H1 (cell line): ENCODE measurements around the gene FAT2. TPM values are rescaled to one million over a fixed set of nuclear protein-coding genes. Genes with fewer than 3 reads are reported as not detected.

Experiments
- CTCF ChIA-PET: fragments of 300-600 bp; sonication (Branson Sonifier 250); formaldehyde crosslinking; loops from one replicate; lab custom pipeline; 2021; ENCODE audit not compliant: partially characterized antibody; lab: Charles Lee
- POLR2A ChIA-PET: fragments of 300-600 bp; sonication (Branson Sonifier 250); formaldehyde crosslinking; loops from one replicate; lab custom pipeline; 2021; ENCODE audit warnings: inconsistent platforms; ENCODE audit not compliant: partially characterized antibody; lab: Charles Lee
- DNase-seq, 2 experiments: peaks; one replicate each; pipeline versions ENCODE4 v3.0.0 to v3.0.0-alpha.2; 2010 to 2022; ENCODE audit warnings: low spot score in 2 of 2, low read depth in 1 of 2, mixed read lengths in 1 of 2
- FAIRE-seq: peaks from 2 replicates; lab custom pipeline; 2011; peaks lifted over from hg19 to GRCh38; lab: Jason Lieb, UNC
- H2AFZ ChIP-seq: 2 replicates; pipeline ENCODE4 v1.8.1; 2012; ENCODE audit warnings: low read length, inconsistent platforms
- H2AK5ac ChIP-seq: 2 replicates; pipeline ENCODE4 v1.6.1; 2013; ENCODE audit warnings: low read depth, low read length
- H2BK120ac ChIP-seq: replicated peaks from 2 replicates; pipeline ENCODE3; 2013; ENCODE audit warnings: low read depth, low read length, inconsistent platforms
- H2BK12ac ChIP-seq: 2 replicates; pipeline ENCODE4 v1.6.1; 2013; ENCODE audit warnings: low read depth, low read length
- H2BK15ac ChIP-seq: 2 replicates; pipeline ENCODE4 v1.6.1; 2013; ENCODE audit warnings: low read length
- H2BK20ac ChIP-seq: 2 replicates; pipeline ENCODE4 v1.6.1; 2013; ENCODE audit warnings: low read length
- H2BK5ac ChIP-seq: 2 replicates; pipeline ENCODE4 v1.6.1; 2013; ENCODE audit warnings: low read depth, low read length
- H3K14ac ChIP-seq: 2 replicates; pipeline ENCODE4 v1.6.1; 2013; ENCODE audit warnings: inconsistent platforms; ENCODE audit not compliant: insufficient read length
- H3K18ac ChIP-seq: 2 replicates; pipeline ENCODE4 v1.6.1; 2013; ENCODE audit warnings: low read length; ENCODE audit errors: extremely low read depth
- H3K23ac ChIP-seq: 2 replicates; pipeline ENCODE4 v1.6.1; 2013; ENCODE audit warnings: inconsistent platforms; ENCODE audit not compliant: insufficient read length
- H3K23me2 ChIP-seq: 2 replicates; pipeline ENCODE4 v1.6.1; 2013; ENCODE audit warnings: low read depth, low read length
- H3K27ac ChIP-seq: 2 replicates; pipeline ENCODE4 v1.6.1; 2011; ENCODE audit warnings: low read depth, low read length, inconsistent platforms
- H3K27me3 ChIP-seq, 4 experiments: replicated peaks in 1 of 4; 1 replicate in 1 of 4; 2 replicates in 3 of 4; pipeline versions ENCODE4 v1.6.1 to v1.8.1; 2011 to 2013; ENCODE audit warnings: low read length in 3 of 4, mild to moderate bottlenecking in 3 of 4, inconsistent platforms in 2 of 4, mixed read lengths in 2 of 4, moderate library complexity in 1 of 4; ENCODE audit not compliant: control insufficient read depth in 3 of 4, insufficient read depth in 3 of 4; ENCODE audit errors: extremely low read depth in 1 of 4
- H3K36me3 ChIP-seq, 4 experiments: 2 replicates each; pipeline versions ENCODE4 v1.6.1 to v1.8.1; 2011 to 2013; ENCODE audit warnings: mild to moderate bottlenecking in 4 of 4, low read length in 3 of 4, moderate library complexity in 2 of 4, control low read depth in 1 of 4, inconsistent platforms in 1 of 4; ENCODE audit not compliant: insufficient read depth in 4 of 4, control insufficient read depth in 2 of 4
- H3K4ac ChIP-seq: replicated peaks from 2 replicates; pipeline ENCODE3; 2013; ENCODE audit warnings: low read length, low read depth, mixed read lengths, inconsistent platforms; ENCODE audit not compliant: insufficient read length
- H3K4me1 ChIP-seq, 4 experiments: replicated peaks in 1 of 4; 1 replicate in 1 of 4; 2 replicates in 3 of 4; pipeline versions ENCODE4 v1.6.1 to v1.8.1; 2011 to 2013; ENCODE audit warnings: low read length in 3 of 4, inconsistent platforms in 2 of 4, mixed read lengths in 1 of 4; ENCODE audit not compliant: insufficient read depth in 4 of 4, control insufficient read depth in 3 of 4
- H3K4me2 ChIP-seq, 2 experiments: 2 replicates each; pipeline versions ENCODE4 v1.6.1 to v1.8.1; 2011 to 2013; ENCODE audit warnings: low read depth in 2 of 2, low read length in 2 of 2, control low read depth in 1 of 2, inconsistent platforms in 1 of 2, mild to moderate bottlenecking in 1 of 2; ENCODE audit not compliant: insufficient read depth in 1 of 2
- H3K4me3 ChIP-seq, 4 experiments: fragments of 200-600, 300-600 bp in 1 of 4; sonication (generic), shearing (Covaris generic), sonication (Bioruptor Twin) in 1 of 4; 2 replicates each; pipeline versions ENCODE4 v1.5.1 to v1.8.1; 2011 to 2016; ENCODE audit warnings: low read length in 4 of 4, low read depth in 3 of 4, control low read depth in 2 of 4, inconsistent platforms in 2 of 4, mild to moderate bottlenecking in 2 of 4, mixed read lengths in 1 of 4, moderate library complexity in 1 of 4; ENCODE audit not compliant: insufficient read depth in 2 of 4; ENCODE audit errors: extremely low read depth in 1 of 4
- H3K56ac ChIP-seq: replicated peaks from 2 replicates; pipeline ENCODE3; 2013; ENCODE audit warnings: low read depth, mild to moderate bottlenecking, mixed read lengths, low read length, inconsistent platforms; ENCODE audit not compliant: insufficient read length
- H3K79me1 ChIP-seq: 2 replicates; pipeline ENCODE4 v1.6.1; 2013; ENCODE audit warnings: low read depth, low read length, control low read depth
- H3K79me2 ChIP-seq, 2 experiments: 2 replicates each; pipeline versions ENCODE4 v1.6.1 to v1.8.1; 2012 to 2013; ENCODE audit warnings: low read length in 2 of 2, mild to moderate bottlenecking in 2 of 2, inconsistent platforms in 1 of 2; ENCODE audit not compliant: insufficient read depth in 2 of 2, control insufficient read depth in 1 of 2
- H3K9ac ChIP-seq, 4 experiments: replicated peaks in 1 of 4; 1 replicate in 1 of 4; 2 replicates in 3 of 4; pipeline versions ENCODE4 v1.6.1 to v1.8.1; 2011 to 2013; ENCODE audit warnings: low read depth in 3 of 4, low read length in 3 of 4, control low read depth in 2 of 4, mild to moderate bottlenecking in 2 of 4, moderate library complexity in 2 of 4, inconsistent platforms in 1 of 4; ENCODE audit errors: extremely low read depth in 1 of 4
- H3K9me3 ChIP-seq, 2 experiments: 2 replicates each; pipeline versions ENCODE4 v1.6.1 to v1.8.1; 2012 to 2013; ENCODE audit warnings: mild to moderate bottlenecking in 2 of 2, moderate library complexity in 2 of 2, control low read depth in 1 of 2, inconsistent platforms in 1 of 2, low read depth in 1 of 2, low read length in 1 of 2, mixed read lengths in 1 of 2; ENCODE audit not compliant: insufficient read depth in 2 of 2
- H4K20me1 ChIP-seq, 2 experiments: replicated peaks in 1 of 2; 2 replicates each; pipeline versions ENCODE3 to v1.8.1; 2011 to 2013; ENCODE audit warnings: inconsistent platforms in 2 of 2, low read length in 2 of 2, mild to moderate bottlenecking in 1 of 2; ENCODE audit not compliant: insufficient read depth in 2 of 2, control insufficient read depth in 1 of 2
- H4K5ac ChIP-seq: 2 replicates; pipeline ENCODE4 v1.6.1; 2013; ENCODE audit warnings: low read length, low read depth, mixed read lengths, inconsistent platforms; ENCODE audit not compliant: insufficient read length
- H4K8ac ChIP-seq: 2 replicates; pipeline ENCODE4 v1.8.0; 2013; ENCODE audit warnings: mild to moderate bottlenecking, moderate library complexity, low read length, inconsistent platforms; ENCODE audit not compliant: insufficient read depth; ENCODE audit errors: extremely low read depth
- H4K91ac ChIP-seq: replicated peaks from 2 replicates; pipeline ENCODE3; 2013; ENCODE audit warnings: low read length, mixed read lengths, inconsistent platforms; ENCODE audit not compliant: insufficient read length
- HDAC2 ChIP-seq, 2 experiments: fragments of 300-600 bp in 1 of 2; sonication (generic) in 1 of 2; IDR thresholded peaks; 2 replicates each; pipeline ENCODE4 v1.6.1; 2011 to 2012; ENCODE audit warnings: low read depth in 2 of 2, low read length in 2 of 2, mild to moderate bottlenecking in 2 of 2, moderate library complexity in 2 of 2, borderline replicate concordance in 1 of 2, inconsistent platforms in 1 of 2
- RFX5 ChIP-seq: IDR thresholded peaks from 2 replicates; pipeline ENCODE4 v1.6.1; 2011; ENCODE audit warnings: low read depth, low read length, improper control_type of control experiment, borderline replicate concordance
- WGBS, 2 experiments: shearing (Covaris generic) in 1 of 2; methylation state at CpG; one replicate each; pipeline versions ENCODE4 v1.1.6 to v1.1.7; 2013 to 2015; ENCODE audit warnings: low lambda C conversion rate in 2 of 2, mixed read lengths in 2 of 2, inconsistent platforms in 1 of 2, low coverage in 1 of 2, missing lambda C conversion rate in 1 of 2; ENCODE audit not compliant: insufficient replicate concordance in 2 of 2, insufficient coverage in 1 of 2, insufficient read length in 1 of 2; ENCODE audit errors: extremely low coverage in 1 of 2, missing lambda C conversion rate in 1 of 2; 5-methylcytosine and 5-hydroxymethylcytosine counted together
- polyA plus RNA-seq, 7 experiments: library from polyadenylated mRNA; depleted of rRNA in 3 of 7; stranded (reverse) in 5 of 7; unstranded in 2 of 7; fragments of >200 nt in 5 of 7; fragments of 200-250 nt in 2 of 7; gene quantifications; 1 replicate in 5 of 7; 2 replicates in 1 of 7; 4 replicates in 1 of 7; pipeline versions ENCODE4 v1.2.1 to v1.2.3, GENCODE V29; 2011 to 2013; ENCODE audit warnings: missing spikeins in 2 of 7, mixed read lengths in 2 of 7
- total RNA-seq: library from RNA; stranded (reverse); fragmentation: NEBNext Ultra II Directional; extraction: Animal tissue kit (Norgen Biotek cat#: 25700); gene quantifications from 2 replicates; pipeline ENCODE4 v1.2.1, GENCODE V29; 2021

Gene FAT2
- total and polyA plus RNA-seq, 2 of the 8 experiments (the other 6 are each of a cell fraction or from before 2014, with no cell fraction given) = 0.12 to 0.30 TPM

DNA sequence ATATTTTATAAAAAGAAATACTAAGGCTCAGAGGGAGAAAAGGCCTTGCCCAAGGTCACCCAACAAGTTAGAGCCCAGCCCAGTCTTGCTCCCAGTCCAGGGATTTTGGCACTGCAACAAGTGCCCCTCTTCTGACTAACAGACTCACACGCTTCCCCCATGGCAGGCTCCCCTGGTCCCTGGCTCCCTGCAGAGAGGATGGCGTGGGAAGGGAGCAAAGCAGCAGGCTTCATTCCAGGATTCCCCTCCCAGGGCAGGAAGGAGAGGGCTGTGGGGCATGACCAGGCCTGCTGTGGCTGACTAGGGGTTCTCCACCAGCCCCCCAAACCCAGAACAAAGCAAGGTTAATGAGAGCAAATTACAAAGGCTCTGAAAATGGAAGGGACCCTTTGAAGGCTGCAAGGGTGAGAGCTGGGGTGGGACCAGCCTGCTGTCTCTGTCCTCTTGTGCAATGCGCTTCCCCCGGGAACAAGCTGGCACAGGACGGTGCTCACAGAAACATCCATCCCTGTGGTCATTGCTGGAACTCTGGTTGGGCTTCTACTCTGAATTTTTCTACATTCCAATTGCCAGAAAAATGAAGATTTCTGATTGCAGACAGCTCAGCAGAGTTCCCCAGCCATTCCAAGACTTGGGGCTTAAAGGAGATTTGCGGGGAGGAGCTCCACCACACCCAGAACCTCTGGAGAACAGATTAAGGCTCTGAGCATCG, 37.1 kb upstream of the FAT2 start:
- H3K4ac ChIP-seq = no peak overlapping the region
- no peaks in the 10 kb centered on the region for H3K79me2 ChIP-seq
- no peaks in the 10 kb centered on the region for H3K79me1 ChIP-seq
- H4K20me1 ChIP-seq = no peaks in the 10 kb centered on the region
- no peaks in the 10 kb centered on the region for H3K36me3 ChIP-seq
- no peak overlapping the region for H2BK15ac ChIP-seq
- no peak overlapping the region for H2BK5ac ChIP-seq
- H4K8ac ChIP-seq = no peak overlapping the region; the same call in 1 of the 2 replicates
- H2BK12ac ChIP-seq = no peak overlapping the region
- no peak overlapping the region for H3K27ac ChIP-seq
- CTCF ChIA-PET = interaction anchor here (0.6 to 5.7 kb wide), 8 partner anchors 10 to 343 kb away, joined by 3 to 32 read pairs (median 4); partner anchors contain the start of gene SLC36A1
- DNase-seq = no peak
- H2BK20ac ChIP-seq = no peak overlapping the region
- no peak overlapping the region for H2BK120ac ChIP-seq
- no peak overlapping the region for H3K4me3 ChIP-seq
- H3K23me2 ChIP-seq = no peaks in the 10 kb centered on the region
- no peak for FAIRE-seq
- H3K4me1 ChIP-seq = peaks cover 0 to 4% (median under 1%) of the 10 kb centered on the region in 4 experiments; a peak in 2 of 7 replicates
- 81% methylated on average over 7 of the region's 7 CpGs; no CpG with 5 or more reads in 1 of the 2 experiments for WGBS, 2 experiments
- H2AFZ ChIP-seq = no peak overlapping the region
- no peak overlapping the region for H3K4me2 ChIP-seq
- no peak overlapping the region for H4K91ac ChIP-seq
- no peak overlapping the region for H4K5ac ChIP-seq
- TF ChIP-seq RFX5 (no peak), HDAC2 (IDR thresholded peaks at IDR 0.05; ENCODE audit: borderline replicate concordance in 1 of 2, low read depth in 2 of 2, low read length in 2 of 2) (no peak)
- no peaks in the 10 kb centered on the region for H3K9me3 ChIP-seq
- no peak overlapping the region for H3K56ac ChIP-seq
- no peak overlapping the region for H2AK5ac ChIP-seq
- H3K23ac ChIP-seq = no peak overlapping the region
- H3K14ac ChIP-seq = no peak overlapping the region
- POLR2A ChIA-PET = interaction anchor here (0.9 kb wide), 1 partner anchor 9 kb away, joined by 3 read pairs; no protein-coding TSS in a partner anchor
- no peaks in the 10 kb centered on the region for H3K27me3 ChIP-seq
- H3K18ac ChIP-seq = peak overlapping the region; percentile 7; the same call in 1 of the 2 replicates
- H3K9ac ChIP-seq = no peak overlapping the region
